Measurements from ENCODE around the gene RNF44. TPM values are rescaled to one million over a fixed set of nuclear protein-coding genes. Genes with fewer than 3 reads are reported as not detected.

RNF44 gene
- total RNA-seq, 3 donors from 2014 or later: 6.9 to 17.1 (median 15.4) TPM

DNA sequence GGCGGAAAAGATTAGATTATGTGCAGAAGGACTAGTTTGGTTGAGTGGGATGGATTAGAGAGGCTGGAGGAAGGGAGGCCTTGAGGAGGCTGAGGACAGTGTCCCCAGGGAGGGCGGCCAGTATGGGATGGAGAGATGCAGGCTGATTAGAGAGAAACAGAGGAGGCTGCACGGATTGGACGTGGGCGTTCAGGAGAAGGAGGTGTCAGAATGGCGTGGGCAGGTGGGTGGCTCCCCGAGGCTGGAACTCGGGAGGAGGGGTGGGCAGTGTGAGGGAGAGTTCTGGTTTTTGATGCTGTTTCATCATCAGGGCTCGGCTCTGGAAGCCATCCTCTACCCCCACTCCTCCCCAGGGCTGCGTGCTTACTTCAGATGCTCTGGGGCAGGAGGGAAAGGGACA lies 25.0 kb upstream of the RNF44 start:
- peaks cover 0 to 4% of the 10 kb centered on the region in 2 donors for H3K27me3 ChIP-seq
- no peaks in the 10 kb centered on the region for H3K4me1 ChIP-seq
- TF ChIP-seq, protein P1, sequence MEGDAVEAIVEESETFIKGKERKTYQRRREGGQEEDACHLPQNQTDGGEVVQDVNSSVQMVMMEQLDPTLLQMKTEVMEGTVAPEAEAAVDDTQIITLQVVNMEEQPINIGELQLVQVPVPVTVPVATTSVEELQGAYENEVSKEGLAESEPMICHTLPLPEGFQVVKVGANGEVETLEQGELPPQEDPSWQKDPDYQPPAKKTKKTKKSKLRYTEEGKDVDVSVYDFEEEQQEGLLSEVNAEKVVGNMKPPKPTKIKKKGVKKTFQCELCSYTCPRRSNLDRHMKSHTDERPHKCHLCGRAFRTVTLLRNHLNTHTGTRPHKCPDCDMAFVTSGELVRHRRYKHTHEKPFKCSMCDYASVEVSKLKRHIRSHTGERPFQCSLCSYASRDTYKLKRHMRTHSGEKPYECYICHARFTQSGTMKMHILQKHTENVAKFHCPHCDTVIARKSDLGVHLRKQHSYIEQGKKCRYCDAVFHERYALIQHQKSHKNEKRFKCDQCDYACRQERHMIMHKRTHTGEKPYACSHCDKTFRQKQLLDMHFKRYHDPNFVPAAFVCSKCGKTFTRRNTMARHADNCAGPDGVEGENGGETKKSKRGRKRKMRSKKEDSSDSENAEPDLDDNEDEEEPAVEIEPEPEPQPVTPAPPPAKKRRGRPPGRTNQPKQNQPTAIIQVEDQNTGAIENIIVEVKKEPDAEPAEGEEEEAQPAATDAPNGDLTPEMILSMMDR (IDR thresholded peaks at IDR 0.05): no peak
- no peak for TF ChIP-seq POLR2AphosphoS5 (IDR thresholded peaks at IDR 0.05)
- no peak for TF ChIP-seq POLR2A (IDR thresholded peaks at IDR 0.05)
- no peak overlapping the region for H3K27ac ChIP-seq
- no peak overlapping the region for H3K4me3 ChIP-seq
- no peaks in the 10 kb centered on the region for H3K36me3 ChIP-seq
- no peaks in the 10 kb centered on the region for H3K9me3 ChIP-seq
- intact Hi-C loops (cut with DNase I; ENCODE audit: low total_unique reads): no loop called here
- DNase-seq (ENCODE audit: low spot score in 2 of 2): no peak

DNA sequence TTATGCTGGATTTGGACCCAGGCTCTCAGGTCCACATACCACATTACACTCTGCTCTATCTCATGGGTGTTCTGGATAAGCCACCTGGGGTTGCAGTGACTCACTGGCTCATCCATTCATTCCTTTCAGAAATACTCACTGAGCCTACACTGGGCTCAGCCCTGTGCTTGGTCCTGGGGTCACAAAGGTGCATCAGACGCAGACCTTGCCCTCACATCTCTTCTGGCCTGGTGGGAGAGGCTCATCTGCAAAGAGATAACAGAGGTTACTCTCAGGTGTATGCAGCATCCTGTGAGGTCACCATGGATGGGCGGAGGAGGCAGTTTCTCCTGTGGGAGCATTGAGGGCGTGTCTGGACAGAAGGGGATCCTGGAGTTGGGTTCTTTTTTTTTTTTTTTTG lies 24.1 kb upstream of the RNF44 start:
- no peak for DNase-seq (ENCODE audit: low spot score in 2 of 2)
- Histone ChIP-seq H3K4me1 (no peaks in the 10 kb centered on the region), H3K36me3 (no peaks in the 10 kb centered on the region), H3K9me3 (no peaks in the 10 kb centered on the region), H3K4me3 (no peak overlapping the region), H3K27ac (no peak overlapping the region), H3K27me3 (peaks cover 0 to 4% of the 10 kb centered on the region in 2 donors)
- no peak for TF ChIP-seq POLR2A (IDR thresholded peaks at IDR 0.05)
- TF ChIP-seq POLR2AphosphoS5 (IDR thresholded peaks at IDR 0.05): no peak
- intact Hi-C loops (cut with DNase I; ENCODE audit: low total_unique reads): no loop called here

DNA sequence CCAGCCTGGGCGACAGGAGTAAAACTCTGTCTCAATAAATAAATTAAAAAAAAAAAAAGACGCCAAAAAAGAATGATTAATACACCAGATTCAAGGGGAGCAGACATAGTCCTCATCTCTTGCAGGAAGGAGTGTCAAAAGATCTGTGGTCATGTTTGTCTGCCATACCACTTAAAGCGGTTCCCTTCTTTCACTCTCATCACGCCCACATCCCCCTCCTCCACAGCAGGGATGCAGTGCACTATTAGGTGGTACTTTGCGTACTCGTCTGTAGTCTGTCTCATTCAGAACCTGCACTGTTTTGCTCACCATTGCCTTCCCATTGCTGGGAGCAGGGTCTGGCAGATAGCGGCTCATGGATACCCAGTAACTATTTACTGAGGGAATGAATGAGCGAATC lies 23.2 kb upstream of the RNF44 start:
- intact Hi-C loops (cut with DNase I; ENCODE audit: low total_unique reads): no loop called here
- Histone ChIP-seq H3K4me3 (no peak overlapping the region), H3K9me3 (no peaks in the 10 kb centered on the region), H3K4me1 (no peaks in the 10 kb centered on the region), H3K27me3 (no peaks in the 10 kb centered on the region), H3K27ac (no peak overlapping the region), H3K36me3 (no peaks in the 10 kb centered on the region)
- no peak for DNase-seq (ENCODE audit: low spot score in 2 of 2)
- no peak for TF ChIP-seq POLR2AphosphoS5 (IDR thresholded peaks at IDR 0.05)
- TF ChIP-seq, protein P1 (IDR thresholded peaks at IDR 0.05): no peak
- no peak for TF ChIP-seq POLR2A (IDR thresholded peaks at IDR 0.05)

DNA sequence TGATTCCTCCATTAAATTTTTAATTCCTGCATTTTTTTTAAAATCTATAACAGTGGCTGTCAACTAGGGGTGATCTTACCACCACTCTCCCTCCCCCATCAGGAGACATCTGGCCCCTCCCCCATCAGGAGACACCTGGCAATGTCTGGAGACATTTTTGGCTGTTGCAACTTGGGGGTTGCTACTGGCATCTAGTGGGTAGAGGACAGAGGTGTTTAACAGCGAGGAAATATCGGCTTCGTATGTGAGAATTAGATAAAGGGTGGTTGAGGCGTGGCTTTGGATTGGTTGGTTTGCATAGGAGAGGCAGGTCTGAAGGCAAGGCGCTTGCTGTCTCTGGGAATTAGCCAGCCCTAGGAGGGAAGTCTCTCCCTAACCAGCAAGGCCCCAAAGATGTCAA lies 22.5 kb upstream of the RNF44 start:
- DNase-seq (ENCODE audit: low spot score in 2 of 2): no peak
- Histone ChIP-seq H3K36me3 (no peaks in the 10 kb centered on the region), H3K27me3 (no peaks in the 10 kb centered on the region), H3K4me3 (no peak overlapping the region), H3K4me1 (no peaks in the 10 kb centered on the region), H3K27ac (no peak overlapping the region), H3K9me3 (no peaks in the 10 kb centered on the region)
- TF ChIP-seq, protein P1 (IDR thresholded peaks at IDR 0.05): no peak
- TF ChIP-seq POLR2A (IDR thresholded peaks at IDR 0.05) (no peak), POLR2AphosphoS5 (IDR thresholded peaks at IDR 0.05) (no peak)
- intact Hi-C loops (cut with DNase I; ENCODE audit: low total_unique reads): no loop called here

DNA sequence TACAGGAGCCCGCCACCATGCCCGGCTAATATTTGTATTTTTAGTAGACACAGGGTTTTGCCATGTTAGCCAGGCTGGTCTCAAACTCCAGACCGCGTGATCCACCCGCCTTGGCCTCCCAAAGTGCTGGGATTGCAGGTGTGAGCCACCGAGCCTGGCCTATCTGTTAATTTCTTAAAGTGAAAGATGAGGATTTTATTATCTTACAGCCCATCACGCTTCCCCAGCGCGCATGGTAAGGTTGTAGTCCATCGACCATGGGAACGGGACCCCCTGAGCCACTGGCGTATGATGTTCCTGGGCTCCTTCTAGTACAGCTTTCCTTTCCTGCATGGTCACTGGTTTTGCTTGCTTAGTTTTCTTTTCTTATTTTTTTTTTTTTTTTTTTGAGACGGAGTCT lies 20.6 kb upstream of the RNF44 start:
- Histone ChIP-seq H3K36me3 (no peaks in the 10 kb centered on the region), H3K4me3 (no peak overlapping the region), H3K4me1 (no peaks in the 10 kb centered on the region), H3K27me3 (no peaks in the 10 kb centered on the region), H3K9me3 (no peaks in the 10 kb centered on the region), H3K27ac (no peak overlapping the region)
- DNase-seq (ENCODE audit: low spot score in 2 of 2): no peak
- intact Hi-C loops (cut with DNase I; ENCODE audit: low total_unique reads): no loop called here
- TF ChIP-seq POLR2A (IDR thresholded peaks at IDR 0.05) (no peak), POLR2AphosphoS5 (IDR thresholded peaks at IDR 0.05) (no peak)
- TF ChIP-seq, protein P1 (IDR thresholded peaks at IDR 0.05): no peak
